K562 (cell line): ENCODE data around the gene OR10G3. TPM values are rescaled to one million over a fixed set of nuclear protein-coding genes. Genes with fewer than 3 reads are reported as not detected.

Experiments
- ATAC-seq: fragments of 200-7000 bp; cut with Tn5 transposase; 3 replicates; pipeline ENCODE4 v1.9.1; 2020; ENCODE audit warnings: moderate library complexity
- BruUV-seq: library from RNA; stranded (reverse); fragments of 400-500 nt; replicated peaks from 2 replicates; lab custom pipeline; 2021; lab: Mats Ljungman, UMichigan
- CTCF ChIA-PET: fragments of 300-600 bp; formaldehyde crosslinking; extraction: SDS; loops from one replicate; lab custom pipeline; 2021; ENCODE audit warnings: low intra/inter-chr PET ratio; lab: Yijun Ruan, JAX
- POLR2A ChIA-PET: fragments of 300-600, 350-650 bp; sonication (Branson Sonifier 250); formaldehyde crosslinking; extraction: SDS; loops from one replicate; lab custom pipeline; 2021; ENCODE audit warnings: antibody characterized with exemption, inconsistent platforms; lab: Yijun Ruan, JAX
- DNase-seq, 4 experiments: peaks; one replicate each; pipeline versions ENCODE4 v3.0.0 to v3.0.0-alpha.2; 2011 to 2018; ENCODE audit warnings: low spot score in 3 of 4, mixed read lengths in 3 of 4; ENCODE audit errors: extremely low read depth in 1 of 4
- FAIRE-seq: peaks from 2 replicates; lab custom pipeline; 2011; peaks lifted over from hg19 to GRCh38; lab: Jason Lieb, UNC
- H2AFZ ChIP-seq: 2 replicates; pipeline ENCODE4 v1.6.0; 2011; ENCODE audit warnings: low read depth, low read length, control low read depth, inconsistent platforms
- H3K27ac ChIP-seq: fragments of 200-600 bp; 3 replicates; pipeline ENCODE4 v1.8.0; 2011; ENCODE audit warnings: low read depth, mild to moderate bottlenecking, control low read depth, inconsistent platforms, low read length, moderate library complexity, mixed read lengths; ENCODE audit errors: extremely low read depth
- H3K27me3 ChIP-seq, 2 experiments: fragments of 300-600 bp in 1 of 2; 2 replicates in 1 of 2; 3 replicates in 1 of 2; pipeline versions ENCODE4 v1.6.0 to v1.8.0; 2011; ENCODE audit warnings: inconsistent platforms in 2 of 2, low read length in 2 of 2, mild to moderate bottlenecking in 1 of 2, mixed read lengths in 1 of 2, moderate library complexity in 1 of 2; ENCODE audit not compliant: control insufficient read depth in 2 of 2, insufficient read depth in 2 of 2
- H3K36me3 ChIP-seq: fragments of 300-600 bp; 3 replicates; pipeline ENCODE4 v1.8.0; 2011; ENCODE audit warnings: mild to moderate bottlenecking, low read length, inconsistent platforms; ENCODE audit not compliant: control insufficient read depth, insufficient read depth
- H3K4me1 ChIP-seq, 2 experiments: fragments of 200-600 bp in 1 of 2; replicated peaks in 1 of 2; 2 replicates in 1 of 2; 3 replicates in 1 of 2; pipeline versions ENCODE4 v1.5.1 to v1.8.0; 2011; ENCODE audit warnings: inconsistent platforms in 2 of 2, low read length in 2 of 2, mild to moderate bottlenecking in 1 of 2, mixed read lengths in 1 of 2, moderate library complexity in 1 of 2; ENCODE audit not compliant: control insufficient read depth in 2 of 2, insufficient read depth in 2 of 2
- H3K4me2 ChIP-seq: 2 replicates; pipeline ENCODE4 v1.6.1; 2011; ENCODE audit warnings: low read length, control low read depth, inconsistent platforms, mixed read lengths; ENCODE audit not compliant: insufficient read depth
- H3K4me3 ChIP-seq: fragments of 200-600 bp; sonication (generic), shearing (Covaris generic); 2 replicates; pipeline ENCODE4 v1.5.1; 2016; ENCODE audit warnings: control low read depth, inconsistent platforms
- H3K79me2 ChIP-seq: fragments of 200-600 bp; 3 replicates; pipeline ENCODE4 v1.8.0; 2011; ENCODE audit warnings: low read length, inconsistent platforms; ENCODE audit not compliant: control insufficient read depth, insufficient read depth
- H3K9ac ChIP-seq, 2 experiments: 2 replicates each; pipeline versions ENCODE4 v1.6.0 to v1.6.1; 2011; ENCODE audit warnings: low read depth in 2 of 2, low read length in 2 of 2, control low read depth in 1 of 2, inconsistent platforms in 1 of 2, mild to moderate bottlenecking in 1 of 2, mixed read lengths in 1 of 2; ENCODE audit not compliant: insufficient read depth in 1 of 2
- H3K9me1 ChIP-seq: one replicate; pipeline ENCODE4 v1.6.0; 2011; ENCODE audit warnings: inconsistent platforms, mild to moderate bottlenecking, low read length, moderate library complexity; ENCODE audit not compliant: control insufficient read depth, insufficient read depth
- H3K9me3 ChIP-seq: replicated peaks from 2 replicates; pipeline ENCODE4 v1.5.1; 2011; ENCODE audit warnings: low read depth, low read length, inconsistent platforms; ENCODE audit not compliant: control insufficient read depth, insufficient read depth
- H4K20me1 ChIP-seq: replicated peaks from 2 replicates; pipeline ENCODE4 v1.6.1; 2011; ENCODE audit warnings: low read length, inconsistent platforms, mixed read lengths; ENCODE audit not compliant: control insufficient read depth, insufficient read depth
- CBFB ChIP-seq: sonication (generic); formaldehyde crosslinking; IDR thresholded peaks from 2 replicates; pipeline ENCODE4 v1.4.0; 2020; ENCODE audit warnings: mild to moderate bottlenecking, missing genetic modification reagents
- CBX1 ChIP-seq: sonication (generic); IDR thresholded peaks from 2 replicates; pipeline ENCODE4 v1.6.1; 2016; ENCODE audit warnings: antibody characterized with exemption, low read depth, mild to moderate bottlenecking
- SAP30 ChIP-seq: fragments of 200-600 bp; sonication (generic); IDR thresholded peaks from 2 replicates; pipeline ENCODE4 v1.6.1; 2012; ENCODE audit warnings: borderline replicate concordance, low read depth, mild to moderate bottlenecking, moderate library complexity, low read length, control low read depth, inconsistent platforms; ENCODE audit not compliant: insufficient read depth, poor library complexity, severe bottlenecking
- SREBF1 ChIP-seq: fragments of 150-350 bp; IDR thresholded peaks from 2 replicates; pipeline ENCODE4 v1.6.1; 2014; ENCODE audit warnings: antibody characterized with exemption, low read depth, low read length, borderline replicate concordance
- THRAP3 ChIP-seq: fragments of 450-650 bp; IDR thresholded peaks from 2 replicates; pipeline ENCODE4 v1.6.1; 2016; ENCODE audit warnings: mild to moderate bottlenecking, inconsistent platforms, borderline replicate concordance
- ZNF274 ChIP-seq: IDR thresholded peaks from 2 replicates; pipeline ENCODE4 v1.6.1; 2011; ENCODE audit warnings: low read depth, mild to moderate bottlenecking, low read length, moderate library complexity, borderline replicate concordance
- ZNF282 ChIP-seq: sonication (generic); formaldehyde crosslinking; IDR thresholded peaks from 2 replicates; pipeline ENCODE4 v1.8.1; 2023; ENCODE audit warnings: missing genetic modification reagents
- ZNF354B ChIP-seq: fragments of 250-450 bp; sonication (Bioruptor Pico); IDR thresholded peaks from 2 replicates; pipeline ENCODE4 v1.4.0; 2020
- ZNF511 ChIP-seq: sonication (generic); formaldehyde crosslinking; IDR thresholded peaks from 2 replicates; pipeline ENCODE4 v1.8.0; 2022; ENCODE audit warnings: mild to moderate bottlenecking, missing genetic modification reagents
- WGBS: fragments of 100-300 bp; shearing (Covaris generic); methylation state at CpG from one replicate; pipeline ENCODE4 v1.1.6; 2016; ENCODE audit warnings: low coverage, mixed read lengths; ENCODE audit not compliant: insufficient coverage; ENCODE audit errors: missing lambda C conversion rate; 5-methylcytosine and 5-hydroxymethylcytosine counted together
- in situ Hi-C: fragments of 300-500 bp; cut with MboI; formaldehyde crosslinking; loops from 4 replicates; pipeline ENCODE4 v1.15.0; 2018; ENCODE audit warnings: inconsistent platforms, mixed read lengths
- intact Hi-C: fragments of 100-400 bp; cut with micrococcal nuclease; formaldehyde crosslinking; loops from 2 replicates; pipeline ENCODE4 v1.14.2; 2022
- polyA plus RNA-seq, 8 experiments: library from polyadenylated mRNA; depleted of rRNA in 4 of 8; stranded (reverse) in 5 of 8; unstranded in 3 of 8; fragments of >200 nt; fragmentation: Nextera tagmentation in 2 of 8; fragmentation: Illumina TruSeq in 1 of 8; extraction: Ambion mirVana in 2 of 8; extraction: Trizol in 1 of 8; gene quantifications; 2 replicates each; pipeline versions ENCODE4 v1.2.1 to v1.2.3, GENCODE V29; 2011 to 2014; ENCODE audit warnings: inconsistent platforms in 1 of 8, missing spikeins in 1 of 8
- total RNA-seq, 7 experiments: library from RNA; depleted of rRNA in 6 of 7; stranded (reverse); fragments of >200 nt in 6 of 7; fragmentation: Illumina TruSeq in 2 of 7; extraction: Trizol in 2 of 7; gene quantifications; 2 replicates each; pipeline versions ENCODE4 v1.2.1 to v1.2.3, GENCODE V29; 2011 to 2021; ENCODE audit warnings: low replicate concordance in 1 of 7
- TF ChIP-seq, protein P1 (sequence below): fragments of 250-450 bp; sonication (Bioruptor Pico); IDR thresholded peaks from 2 replicates; pipeline ENCODE4 v1.4.0; 2020; ENCODE audit warnings: mild to moderate bottlenecking, moderate library complexity
- TF ChIP-seq, protein P2 (sequence below): sonication (generic); formaldehyde crosslinking; IDR thresholded peaks from 2 replicates; pipeline ENCODE4 v1.9.0; 2022; ENCODE audit warnings: mild to moderate bottlenecking, missing genetic modification reagents
- TF ChIP-seq, protein P3 (sequence below): sonication (generic); IDR thresholded peaks from 2 replicates; pipeline ENCODE4 v1.6.1; 2016
- TF ChIP-seq, protein P4 (sequence below), 2 experiments: IDR thresholded peaks; 2 replicates each; pipeline ENCODE4 v1.6.1; 2012; ENCODE audit warnings: improper control_type of control experiment in 2 of 2, low read depth in 2 of 2, low read length in 2 of 2, borderline replicate concordance in 1 of 2

OR10G3 gene
- total and polyA plus RNA-seq, 9 of the 15 experiments (the other 6 are each of a cell fraction or from before 2014, with no cell fraction given) = not detected

GRCh38 chr14:21537090-21537424 lies 42.8 kb downstream of the OR10G3 start:
- Histone ChIP-seq H3K9ac (no peak overlapping the region; a peak in 1 of 4 replicates), H3K27me3 (no peaks in the 10 kb centered on the region), H2AFZ (0 out of 2 replicates have a peak overlapping the region, but pooled peaks have one; percentile 40), H3K79me2 (no peaks in the 10 kb centered on the region), H3K4me1 (peaks cover 3 to 8% of the 10 kb centered on the region in 2 experiments; a peak in 4 of 5 replicates), H3K9me1 (no peaks in the 10 kb centered on the region), H3K36me3 (no peaks in the 10 kb centered on the region), H3K4me3 (no peak overlapping the region), H3K9me3 (no peaks in the 10 kb centered on the region), H3K27ac (no peak overlapping the region), H4K20me1 (no peaks in the 10 kb centered on the region), H3K4me2 (0 out of 2 replicates have a peak overlapping the region, but pooled peaks have one; percentile 18)
- intact Hi-C loops = no loop called here
- TF ChIP-seq THRAP3 (no peak), CBFB (CRISPR knock-in tag) (no peak), ZNF511 (CRISPR knock-in tag) (no peak), ZNF354B (CRISPR knock-in tag) (no peak), CBX1 (no peak), ZNF274 (no peak), ZNF282 (CRISPR knock-in tag) (no peak), SAP30 (no peak), SREBF1 (no peak)
- TF ChIP-seq, protein P1, sequence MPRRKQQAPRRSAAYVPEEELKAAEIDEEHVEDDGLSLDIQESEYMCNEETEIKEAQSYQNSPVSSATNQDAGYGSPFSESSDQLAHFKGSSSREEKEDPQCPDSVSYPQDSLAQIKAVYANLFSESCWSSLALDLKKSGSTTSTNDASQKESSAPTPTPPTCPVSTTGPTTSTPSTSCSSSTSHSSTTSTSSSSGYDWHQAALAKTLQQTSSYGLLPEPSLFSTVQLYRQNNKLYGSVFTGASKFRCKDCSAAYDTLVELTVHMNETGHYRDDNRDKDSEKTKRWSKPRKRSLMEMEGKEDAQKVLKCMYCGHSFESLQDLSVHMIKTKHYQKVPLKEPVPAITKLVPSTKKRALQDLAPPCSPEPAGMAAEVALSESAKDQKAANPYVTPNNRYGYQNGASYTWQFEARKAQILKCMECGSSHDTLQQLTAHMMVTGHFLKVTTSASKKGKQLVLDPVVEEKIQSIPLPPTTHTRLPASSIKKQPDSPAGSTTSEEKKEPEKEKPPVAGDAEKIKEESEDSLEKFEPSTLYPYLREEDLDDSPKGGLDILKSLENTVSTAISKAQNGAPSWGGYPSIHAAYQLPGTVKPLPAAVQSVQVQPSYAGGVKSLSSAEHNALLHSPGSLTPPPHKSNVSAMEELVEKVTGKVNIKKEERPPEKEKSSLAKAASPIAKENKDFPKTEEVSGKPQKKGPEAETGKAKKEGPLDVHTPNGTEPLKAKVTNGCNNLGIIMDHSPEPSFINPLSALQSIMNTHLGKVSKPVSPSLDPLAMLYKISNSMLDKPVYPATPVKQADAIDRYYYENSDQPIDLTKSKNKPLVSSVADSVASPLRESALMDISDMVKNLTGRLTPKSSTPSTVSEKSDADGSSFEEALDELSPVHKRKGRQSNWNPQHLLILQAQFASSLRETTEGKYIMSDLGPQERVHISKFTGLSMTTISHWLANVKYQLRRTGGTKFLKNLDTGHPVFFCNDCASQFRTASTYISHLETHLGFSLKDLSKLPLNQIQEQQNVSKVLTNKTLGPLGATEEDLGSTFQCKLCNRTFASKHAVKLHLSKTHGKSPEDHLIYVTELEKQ (CRISPR knock-in tag) = no peak
- TF ChIP-seq, protein P2, sequence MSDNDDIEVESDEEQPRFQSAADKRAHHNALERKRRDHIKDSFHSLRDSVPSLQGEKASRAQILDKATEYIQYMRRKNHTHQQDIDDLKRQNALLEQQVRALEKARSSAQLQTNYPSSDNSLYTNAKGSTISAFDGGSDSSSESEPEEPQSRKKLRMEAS = no peak
- TF ChIP-seq, protein P3, sequence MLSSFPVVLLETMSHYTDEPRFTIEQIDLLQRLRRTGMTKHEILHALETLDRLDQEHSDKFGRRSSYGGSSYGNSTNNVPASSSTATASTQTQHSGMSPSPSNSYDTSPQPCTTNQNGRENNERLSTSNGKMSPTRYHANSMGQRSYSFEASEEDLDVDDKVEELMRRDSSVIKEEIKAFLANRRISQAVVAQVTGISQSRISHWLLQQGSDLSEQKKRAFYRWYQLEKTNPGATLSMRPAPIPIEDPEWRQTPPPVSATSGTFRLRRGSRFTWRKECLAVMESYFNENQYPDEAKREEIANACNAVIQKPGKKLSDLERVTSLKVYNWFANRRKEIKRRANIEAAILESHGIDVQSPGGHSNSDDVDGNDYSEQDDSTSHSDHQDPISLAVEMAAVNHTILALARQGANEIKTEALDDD = no peak
- TF ChIP-seq, protein P4, sequence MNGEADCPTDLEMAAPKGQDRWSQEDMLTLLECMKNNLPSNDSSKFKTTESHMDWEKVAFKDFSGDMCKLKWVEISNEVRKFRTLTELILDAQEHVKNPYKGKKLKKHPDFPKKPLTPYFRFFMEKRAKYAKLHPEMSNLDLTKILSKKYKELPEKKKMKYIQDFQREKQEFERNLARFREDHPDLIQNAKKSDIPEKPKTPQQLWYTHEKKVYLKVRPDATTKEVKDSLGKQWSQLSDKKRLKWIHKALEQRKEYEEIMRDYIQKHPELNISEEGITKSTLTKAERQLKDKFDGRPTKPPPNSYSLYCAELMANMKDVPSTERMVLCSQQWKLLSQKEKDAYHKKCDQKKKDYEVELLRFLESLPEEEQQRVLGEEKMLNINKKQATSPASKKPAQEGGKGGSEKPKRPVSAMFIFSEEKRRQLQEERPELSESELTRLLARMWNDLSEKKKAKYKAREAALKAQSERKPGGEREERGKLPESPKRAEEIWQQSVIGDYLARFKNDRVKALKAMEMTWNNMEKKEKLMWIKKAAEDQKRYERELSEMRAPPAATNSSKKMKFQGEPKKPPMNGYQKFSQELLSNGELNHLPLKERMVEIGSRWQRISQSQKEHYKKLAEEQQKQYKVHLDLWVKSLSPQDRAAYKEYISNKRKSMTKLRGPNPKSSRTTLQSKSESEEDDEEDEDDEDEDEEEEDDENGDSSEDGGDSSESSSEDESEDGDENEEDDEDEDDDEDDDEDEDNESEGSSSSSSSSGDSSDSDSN (IDR thresholded peaks at IDR 0.05; ENCODE audit: borderline replicate concordance in 1 of 2, low read depth in 2 of 2, low read length in 2 of 2) = no peak
- in situ Hi-C loops = no loop called here
- DNase-seq (no peak), ATAC-seq (no peak), FAIRE-seq (no peak)
- POLR2A ChIA-PET = interaction anchor here (0.5 to 1.8 kb wide), 3 partner anchors 8 to 155 kb away, joined by 3 to 4 read pairs (median 4); partner anchors contain the start of gene METTL3
- CTCF ChIA-PET = no interaction called here
- no TSS peak for BruUV-seq
- WGBS = 20% methylated on average over 1 of the region's 3 CpGs
